ENCODE results near the gene GRK3.

DNA sequence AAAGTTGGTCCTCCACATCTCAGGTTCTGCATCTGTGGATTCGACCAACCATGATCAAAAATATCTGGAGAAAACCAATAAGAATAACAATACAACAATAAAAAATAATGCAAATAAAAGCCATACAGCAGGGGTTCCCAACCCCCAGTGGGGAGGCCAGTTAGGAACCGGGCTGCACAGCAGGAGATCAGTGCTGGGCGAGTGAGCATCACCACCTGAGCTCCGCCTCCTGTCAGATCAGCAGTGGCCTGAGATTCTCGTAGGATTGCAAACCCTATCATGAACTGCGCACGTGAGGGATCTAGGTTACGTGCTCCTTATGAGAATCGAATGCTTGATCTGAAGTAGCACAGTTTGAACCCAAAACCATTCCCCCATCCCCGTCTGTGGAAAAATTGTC, 152.2 kb downstream of the GRK3 start:
- TF ChIP-seq, protein P1, sequence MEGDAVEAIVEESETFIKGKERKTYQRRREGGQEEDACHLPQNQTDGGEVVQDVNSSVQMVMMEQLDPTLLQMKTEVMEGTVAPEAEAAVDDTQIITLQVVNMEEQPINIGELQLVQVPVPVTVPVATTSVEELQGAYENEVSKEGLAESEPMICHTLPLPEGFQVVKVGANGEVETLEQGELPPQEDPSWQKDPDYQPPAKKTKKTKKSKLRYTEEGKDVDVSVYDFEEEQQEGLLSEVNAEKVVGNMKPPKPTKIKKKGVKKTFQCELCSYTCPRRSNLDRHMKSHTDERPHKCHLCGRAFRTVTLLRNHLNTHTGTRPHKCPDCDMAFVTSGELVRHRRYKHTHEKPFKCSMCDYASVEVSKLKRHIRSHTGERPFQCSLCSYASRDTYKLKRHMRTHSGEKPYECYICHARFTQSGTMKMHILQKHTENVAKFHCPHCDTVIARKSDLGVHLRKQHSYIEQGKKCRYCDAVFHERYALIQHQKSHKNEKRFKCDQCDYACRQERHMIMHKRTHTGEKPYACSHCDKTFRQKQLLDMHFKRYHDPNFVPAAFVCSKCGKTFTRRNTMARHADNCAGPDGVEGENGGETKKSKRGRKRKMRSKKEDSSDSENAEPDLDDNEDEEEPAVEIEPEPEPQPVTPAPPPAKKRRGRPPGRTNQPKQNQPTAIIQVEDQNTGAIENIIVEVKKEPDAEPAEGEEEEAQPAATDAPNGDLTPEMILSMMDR (IDR thresholded peaks at IDR 0.05; ENCODE audit: low read length), result no peak
- no peak for TF ChIP-seq EZH2 (IDR thresholded peaks at IDR 0.05; ENCODE audit: borderline replicate concordance, low read length)
